Measurements from ENCODE around the gene HOXD13. TPM values are rescaled to one million over a fixed set of nuclear protein-coding genes. Genes with fewer than 3 reads are reported as not detected.

Gene HOXD13
- total and polyA plus RNA-seq, 11 donors, result not detected

- peak overlapping the region in 11 of 12 donors; percentile 9 to 52 (median 40) for H3K4me3 ChIP-seq
- H3K27ac ChIP-seq, result peak overlapping the region in 1 of 12 donors; percentile 86
- peaks cover 95 to 100% (median 99%) of the 10 kb centered on the region in 9 donors for H3K27me3 ChIP-seq
- H3K9me3 ChIP-seq, result no peaks in the 10 kb centered on the region
- DNase-seq (peak; percentile 32 to 77 (median 50)), ATAC-seq (peak; percentile 65 to 89 (median 86))
- H3K4me1 ChIP-seq, result peaks cover 0 to 51% (median 18%) of the 10 kb centered on the region in 12 donors
- H3K36me3 ChIP-seq, result no peaks in the 10 kb centered on the region
- 2% methylated on average over 33 to 45 of the region's 45 CpGs for WGBS, 4 donors
- TF ChIP-seq, protein P1, sequence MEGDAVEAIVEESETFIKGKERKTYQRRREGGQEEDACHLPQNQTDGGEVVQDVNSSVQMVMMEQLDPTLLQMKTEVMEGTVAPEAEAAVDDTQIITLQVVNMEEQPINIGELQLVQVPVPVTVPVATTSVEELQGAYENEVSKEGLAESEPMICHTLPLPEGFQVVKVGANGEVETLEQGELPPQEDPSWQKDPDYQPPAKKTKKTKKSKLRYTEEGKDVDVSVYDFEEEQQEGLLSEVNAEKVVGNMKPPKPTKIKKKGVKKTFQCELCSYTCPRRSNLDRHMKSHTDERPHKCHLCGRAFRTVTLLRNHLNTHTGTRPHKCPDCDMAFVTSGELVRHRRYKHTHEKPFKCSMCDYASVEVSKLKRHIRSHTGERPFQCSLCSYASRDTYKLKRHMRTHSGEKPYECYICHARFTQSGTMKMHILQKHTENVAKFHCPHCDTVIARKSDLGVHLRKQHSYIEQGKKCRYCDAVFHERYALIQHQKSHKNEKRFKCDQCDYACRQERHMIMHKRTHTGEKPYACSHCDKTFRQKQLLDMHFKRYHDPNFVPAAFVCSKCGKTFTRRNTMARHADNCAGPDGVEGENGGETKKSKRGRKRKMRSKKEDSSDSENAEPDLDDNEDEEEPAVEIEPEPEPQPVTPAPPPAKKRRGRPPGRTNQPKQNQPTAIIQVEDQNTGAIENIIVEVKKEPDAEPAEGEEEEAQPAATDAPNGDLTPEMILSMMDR (IDR thresholded peaks at IDR 0.05), result peak; percentile 55 to 84 (median 74)
- no peak for TF ChIP-seq POLR2A (IDR thresholded peaks at IDR 0.05)
- intact Hi-C loops (cut with DNase I), result loop anchor here in 5 of 10 donors (2.0 to 10.0 kb wide), 4 partner anchors 406 to 895 kb away; no protein-coding TSS in a partner anchor
These were observed 4.7 kb downstream of the HOXD13 start for GRCh38 chr2:176096986-176097819.

GRCh38 chr2:176097820-176098365 is 5.4 kb downstream of the HOXD13 start:
- Histone ChIP-seq H3K4me3 (peak overlapping the region in 5 of 12 donors; percentile 27 to 52 (median 40)), H3K9me3 (no peaks in the 10 kb centered on the region), H3K36me3 (no peaks in the 10 kb centered on the region), H3K4me1 (peaks cover 0 to 44% (median 18%) of the 10 kb centered on the region in 12 donors), H3K27me3 (peaks cover 94 to 100% (median 100%) of the 10 kb centered on the region in 9 donors), H3K27ac (peak overlapping the region in 1 of 12 donors; percentile 86)
- intact Hi-C loops (cut with DNase I), result loop anchor here in 5 of 10 donors (2.0 to 10.0 kb wide), 4 partner anchors 407 to 896 kb away; no protein-coding TSS in a partner anchor
- no peak for TF ChIP-seq POLR2A (IDR thresholded peaks at IDR 0.05)
- TF ChIP-seq, protein P1 (IDR thresholded peaks at IDR 0.05), result no peak
- 2 to 4% (median 3%) methylated on average over 16 to 18 of the region's 18 CpGs for WGBS, 4 donors
- no peak for DNase-seq
- no peak for ATAC-seq

GRCh38 chr2:176098366-176099158 is 6.0 kb downstream of the HOXD13 start:
- WGBS, 4 donors, result 2 to 11% (median 5%) methylated on average over 12 to 35 of the region's 35 CpGs
- Histone ChIP-seq H3K27me3 (peaks cover 92 to 100% (median 100%) of the 10 kb centered on the region in 9 donors), H3K4me3 (no peak overlapping the region), H3K9me3 (no peaks in the 10 kb centered on the region), H3K36me3 (no peaks in the 10 kb centered on the region), H3K4me1 (peaks cover 0 to 37% (median 16%) of the 10 kb centered on the region in 12 donors), H3K27ac (peak overlapping the region in 1 of 12 donors; percentile 86)
- ATAC-seq (no peak), DNase-seq (peak in 1 of 5 donors; percentile 14)
- no peak for TF ChIP-seq POLR2A (IDR thresholded peaks at IDR 0.05)
- TF ChIP-seq, protein P1 (IDR thresholded peaks at IDR 0.05), result no peak
- intact Hi-C loops (cut with DNase I), result loop anchor here in 4 of 10 donors (5.0 to 10.0 kb wide), 3 partner anchors 844 to 896 kb away; no protein-coding TSS in a partner anchor
